NCI-H1436 (cell line): ENCODE data around the gene ARFIP2.
"Not testable (repeated sequence)": the region's sequence is repeated elsewhere in the genome, so short reads cannot be mapped to it uniquely, and the experiment has no call there.

ENCODE experiments used
- DNase-seq: peaks from one replicate; lab custom pipeline; 2025; lab: John Stamatoyannopoulos, UW

The ARFIP2 gene, protein sequence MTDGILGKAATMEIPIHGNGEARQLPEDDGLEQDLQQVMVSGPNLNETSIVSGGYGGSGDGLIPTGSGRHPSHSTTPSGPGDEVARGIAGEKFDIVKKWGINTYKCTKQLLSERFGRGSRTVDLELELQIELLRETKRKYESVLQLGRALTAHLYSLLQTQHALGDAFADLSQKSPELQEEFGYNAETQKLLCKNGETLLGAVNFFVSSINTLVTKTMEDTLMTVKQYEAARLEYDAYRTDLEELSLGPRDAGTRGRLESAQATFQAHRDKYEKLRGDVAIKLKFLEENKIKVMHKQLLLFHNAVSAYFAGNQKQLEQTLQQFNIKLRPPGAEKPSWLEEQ

DNA sequence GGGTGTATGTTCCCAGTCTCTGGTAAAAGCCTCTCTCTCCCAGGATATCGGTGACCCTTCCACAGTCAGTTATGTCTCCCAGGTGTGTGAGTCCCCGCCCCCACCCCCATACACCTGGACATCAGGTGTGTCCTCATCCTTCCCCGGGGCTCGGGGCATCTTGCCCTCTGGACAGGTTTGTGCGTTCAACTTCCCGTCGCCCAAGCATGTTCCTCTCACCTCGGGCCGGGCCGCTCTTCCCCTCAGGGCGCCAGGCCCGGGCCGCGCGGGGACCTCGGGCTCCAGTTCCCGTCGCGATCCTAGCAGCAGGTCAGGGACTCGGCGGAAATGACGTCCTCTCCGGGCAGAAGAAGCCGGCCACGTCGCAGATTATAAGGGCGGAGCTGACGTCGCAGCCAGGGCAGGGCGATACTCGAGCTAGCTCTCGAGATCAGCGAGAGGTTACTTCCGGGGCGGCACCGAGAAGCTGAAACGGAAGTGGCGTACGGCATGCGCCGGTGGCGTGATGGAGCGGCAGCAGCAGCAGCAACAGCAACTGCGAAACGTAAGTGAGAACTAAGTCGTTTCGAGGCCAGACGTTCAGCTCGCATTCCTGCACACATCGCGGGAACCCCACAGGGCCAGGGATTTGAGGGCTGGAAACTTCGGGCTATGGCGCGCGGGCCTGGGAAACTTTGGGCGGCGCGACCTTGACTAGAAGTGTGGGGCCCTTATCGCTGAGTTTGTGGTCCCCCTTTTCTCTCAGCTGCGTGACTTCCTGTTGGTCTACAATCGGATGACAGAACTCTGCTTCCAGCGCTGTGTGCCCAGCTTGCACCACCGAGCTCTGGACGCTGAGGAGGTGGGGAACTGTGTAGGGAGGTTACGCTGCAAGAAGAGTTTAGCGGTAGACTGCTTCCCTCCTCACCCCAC lies at the start of gene ARFIP2, which contains the start of gene TIMM10B:
ARFIP2 (minus strand) TSS at position 320 of the 912 bp plus-strand sequence. CDS start 910 bp downstream, outside the sequence.
TIMM10B (plus strand) TSS at position 490 of the 912 bp plus-strand sequence; CDS start at position 506, 16 bp downstream.
- peak; percentile 97 for DNase-seq

DNA sequence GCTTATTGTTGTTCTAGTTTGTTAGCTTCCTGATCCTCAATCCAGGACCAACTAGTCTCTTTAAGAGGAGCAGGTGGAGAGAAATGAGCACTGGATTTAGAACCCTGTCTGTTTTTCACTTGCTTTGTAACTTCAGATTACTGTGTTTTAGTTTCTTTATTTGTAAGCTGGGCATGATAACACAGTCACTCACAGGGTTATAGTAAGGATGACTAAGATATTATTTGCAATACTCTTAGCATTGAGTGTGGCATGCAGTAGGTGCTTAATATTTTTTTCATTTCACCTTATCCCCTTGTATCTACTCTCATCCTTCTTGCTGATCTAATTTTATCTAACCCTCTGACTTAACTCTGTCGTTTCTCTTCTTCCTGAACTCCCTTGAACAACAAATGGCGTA lies 49.7 kb upstream of the ARFIP2 start:
- no peak for DNase-seq

DNA sequence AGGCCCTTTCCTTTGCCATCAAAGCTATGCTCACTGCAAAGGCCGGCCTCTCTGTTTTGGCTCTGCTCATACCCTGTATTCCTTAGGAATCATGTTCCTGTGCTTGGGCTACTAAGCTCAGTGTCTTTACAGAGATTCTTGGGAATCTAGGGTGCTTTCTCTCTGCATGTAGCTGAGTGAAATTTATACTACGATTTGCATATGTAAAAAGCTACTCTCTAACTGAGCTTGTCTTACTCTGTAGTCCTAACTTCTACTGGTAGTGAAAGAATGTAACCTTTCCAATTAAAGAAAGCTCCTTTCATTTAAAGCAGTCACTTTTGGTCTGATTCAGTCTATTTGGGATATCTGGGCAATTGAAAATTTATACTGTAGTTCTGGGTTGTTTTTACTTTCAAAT lies 48.1 kb upstream of the ARFIP2 start:
- no peak for DNase-seq

DNA sequence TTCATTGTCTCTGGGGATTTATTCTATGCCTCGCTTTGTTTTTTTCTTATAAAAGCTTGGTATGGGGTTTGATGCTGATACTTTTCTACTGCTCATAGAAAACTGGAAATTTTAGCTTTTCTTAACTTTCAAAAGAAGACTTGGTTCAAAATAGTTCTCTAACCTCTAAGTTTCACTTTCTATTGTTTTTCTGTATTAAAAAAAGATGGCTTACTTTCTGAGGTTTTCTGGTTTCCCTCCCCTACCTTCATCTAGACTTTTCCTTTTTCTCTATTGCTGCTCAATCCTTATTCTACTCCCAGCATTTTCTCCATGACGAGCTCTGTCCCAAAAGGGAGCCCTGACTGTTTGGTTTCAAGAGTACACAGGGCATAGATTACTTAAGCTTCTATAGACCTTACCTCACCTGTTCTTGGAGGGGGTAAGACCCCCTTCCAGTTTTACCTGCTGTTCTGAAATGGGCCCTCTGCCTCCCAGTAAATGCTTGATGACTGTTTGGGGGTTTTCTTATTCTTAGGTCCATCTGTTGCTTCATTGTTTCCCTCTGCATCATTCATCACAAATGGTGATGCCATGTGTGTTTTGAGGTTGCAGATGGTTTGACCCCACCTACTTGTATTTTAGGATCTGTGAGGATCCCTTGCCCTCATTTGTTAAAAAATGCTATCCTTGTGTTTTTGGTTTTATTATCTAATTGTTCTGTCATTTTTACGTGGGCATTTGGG lies 45.4 kb upstream of the ARFIP2 start:
- no peak for DNase-seq

DNA sequence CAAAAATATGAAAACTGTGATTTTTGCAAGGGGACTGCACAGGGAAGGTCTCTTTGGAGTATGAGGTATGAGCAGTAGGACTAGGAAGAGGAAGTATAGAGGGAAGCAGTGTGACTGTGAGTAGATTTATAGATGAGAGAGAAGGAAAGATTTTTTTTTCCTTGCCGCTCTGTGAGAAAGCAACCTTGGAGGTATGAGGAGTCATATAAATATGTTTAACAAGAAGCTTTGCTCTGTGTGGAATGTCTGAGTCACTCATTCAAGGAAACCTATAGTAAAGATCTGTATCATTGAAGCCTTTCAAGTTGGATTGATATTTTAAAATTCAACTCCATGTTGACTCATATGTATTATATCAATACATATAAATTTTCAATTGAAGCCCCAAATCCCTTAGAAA lies 42.1 kb upstream of the ARFIP2 start:
- DNase-seq: no peak

DNA sequence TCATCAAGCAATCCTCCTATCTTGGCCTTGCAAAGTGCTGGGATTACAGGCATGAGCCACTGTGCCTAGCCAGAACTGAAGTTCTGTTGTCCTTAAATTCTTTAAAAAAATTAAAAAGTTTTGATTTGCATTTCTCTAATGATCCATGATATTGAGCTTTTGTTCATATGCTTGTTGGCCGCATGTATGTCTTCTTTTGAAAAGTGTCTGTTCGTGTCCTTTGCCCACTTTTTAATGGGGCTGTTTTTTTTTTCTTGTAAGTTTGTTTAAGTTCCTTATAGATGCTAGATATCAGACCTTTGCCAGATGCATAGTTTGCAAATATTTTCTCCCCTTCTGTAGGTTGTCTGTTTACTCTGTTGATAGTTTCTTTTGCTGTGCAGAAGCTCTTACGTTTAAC lies 40.8 kb upstream of the ARFIP2 start:
- not testable (repeated sequence) for DNase-seq

DNA sequence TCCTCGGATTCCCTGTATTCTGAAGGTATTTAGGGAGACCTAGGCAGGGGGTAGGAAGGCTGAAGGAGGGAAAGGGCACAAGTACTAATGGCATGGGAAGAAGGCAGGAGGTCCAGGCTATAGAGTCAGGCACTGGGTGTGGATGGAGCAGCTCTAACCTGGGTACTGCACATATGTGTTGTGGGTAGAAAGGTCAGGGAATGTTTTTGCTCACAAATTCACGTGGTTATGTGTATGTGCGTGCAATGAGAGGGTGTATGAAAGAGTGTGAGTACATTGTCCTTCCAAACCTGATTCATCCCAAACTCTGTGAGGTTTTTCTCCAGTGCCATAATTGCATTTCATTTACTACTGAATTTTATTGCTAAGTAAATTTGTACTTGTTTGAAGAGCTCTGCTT lies 39.1 kb upstream of the ARFIP2 start:
- no peak for DNase-seq

DNA sequence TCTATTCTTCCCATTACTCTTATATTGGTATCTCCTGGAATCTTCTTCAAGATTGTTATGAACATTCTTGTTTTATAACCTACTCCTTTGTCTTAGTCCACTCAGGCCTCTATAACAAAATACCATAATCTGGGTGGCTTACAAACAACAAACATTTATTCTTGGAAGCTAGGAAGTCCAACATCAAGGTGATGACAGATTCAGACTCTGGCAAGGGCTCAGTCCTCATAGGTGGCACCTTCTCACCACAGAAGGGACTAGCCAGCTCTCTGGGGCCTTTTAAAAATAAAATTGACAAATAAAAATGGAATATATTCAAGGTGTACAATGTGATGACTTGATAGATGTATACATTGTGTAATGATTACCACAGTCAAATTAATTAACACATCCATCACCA lies 35.7 kb upstream of the ARFIP2 start:
- DNase-seq: no peak

DNA sequence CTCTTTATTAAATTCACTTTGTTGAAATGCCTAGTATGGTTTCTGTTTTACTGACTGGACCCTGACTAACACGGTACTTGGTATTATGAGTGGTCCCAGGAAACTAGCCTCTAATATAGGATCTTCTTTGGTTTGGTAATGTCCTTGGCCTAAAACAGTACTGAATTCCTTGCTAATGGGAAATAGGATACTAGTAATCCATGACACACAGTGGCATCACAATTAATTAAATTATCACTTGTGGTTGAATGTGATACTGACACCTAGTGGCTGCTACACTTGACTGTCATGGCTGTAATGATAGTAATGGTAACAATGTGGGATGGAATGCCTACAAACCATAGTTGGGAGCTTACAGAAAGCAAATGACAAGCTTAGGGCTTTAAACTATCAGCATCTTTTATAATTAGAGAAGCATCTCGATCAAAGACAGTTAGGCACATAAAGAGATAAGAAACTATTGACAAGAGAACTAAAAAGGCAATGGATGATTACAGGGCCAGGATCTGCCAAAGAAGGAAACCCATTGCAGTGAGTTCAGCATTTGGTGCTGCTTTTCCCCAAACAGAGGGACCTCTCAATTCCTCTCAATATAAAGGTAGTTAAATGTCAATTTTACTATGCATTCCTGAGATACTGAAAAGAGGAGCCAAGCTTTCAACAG lies 24.6 kb upstream of the ARFIP2 start:
- DNase-seq: peak; percentile 14

DNA sequence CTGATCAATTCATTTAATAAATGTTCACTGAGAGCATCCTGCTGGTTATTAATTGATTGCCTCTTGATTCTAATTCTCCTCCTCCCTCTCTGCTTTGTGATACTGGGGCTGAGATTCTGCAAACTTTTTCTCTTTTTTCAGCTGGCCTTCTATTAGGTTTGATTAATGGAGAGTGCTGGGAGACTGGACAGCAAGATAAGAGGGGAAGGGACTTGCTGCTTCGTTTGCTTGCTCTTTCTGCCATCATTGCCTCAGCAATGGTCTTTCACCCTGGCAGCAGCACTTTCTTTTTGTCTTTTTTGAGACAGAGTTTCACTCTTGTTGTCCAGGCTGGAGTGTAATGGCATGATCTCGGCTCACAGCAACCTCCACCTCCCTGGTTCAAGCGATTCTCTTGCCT lies 23.0 kb upstream of the ARFIP2 start:
- no peak for DNase-seq

DNA sequence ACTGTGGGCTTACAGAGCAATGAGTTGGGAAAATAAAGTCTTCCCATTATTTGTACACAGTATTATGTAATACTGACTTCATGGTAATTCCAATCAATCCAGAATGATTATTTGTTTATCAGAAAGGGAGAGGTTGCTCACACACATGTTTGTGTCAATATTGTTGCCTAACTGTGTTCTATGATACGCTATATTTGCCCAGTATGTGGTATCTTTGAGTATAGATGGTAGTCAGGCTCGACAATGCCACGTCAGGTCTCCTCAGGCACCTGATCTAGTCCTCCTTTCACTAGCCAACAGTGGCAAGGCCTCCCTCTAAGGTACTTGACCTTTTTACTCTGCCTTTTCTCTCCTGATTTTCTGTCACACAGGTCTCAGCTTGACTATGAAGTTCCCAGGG lies 21.3 kb upstream of the ARFIP2 start:
- DNase-seq: no peak

DNA sequence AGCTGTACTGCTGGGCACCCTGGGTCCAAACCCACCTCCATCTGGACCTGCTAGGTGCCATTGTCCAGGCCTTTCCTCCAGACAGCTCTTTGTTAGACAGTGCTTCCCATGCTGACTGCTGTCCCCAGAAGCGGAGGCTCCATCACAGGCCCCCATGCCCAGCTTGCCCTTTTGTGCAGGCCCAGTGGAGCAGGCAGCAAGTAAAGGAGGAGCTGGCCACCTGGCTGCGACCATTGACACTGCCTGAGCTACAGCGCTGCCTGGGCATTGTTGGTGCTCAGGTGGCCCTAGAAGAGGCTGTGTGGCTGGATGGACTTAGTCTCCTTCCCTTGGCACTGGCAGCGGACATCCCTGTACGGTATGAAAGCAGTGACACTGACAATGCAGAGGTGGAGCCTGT lies 17.4 kb upstream of the ARFIP2 start:
- no peak for DNase-seq

DNA sequence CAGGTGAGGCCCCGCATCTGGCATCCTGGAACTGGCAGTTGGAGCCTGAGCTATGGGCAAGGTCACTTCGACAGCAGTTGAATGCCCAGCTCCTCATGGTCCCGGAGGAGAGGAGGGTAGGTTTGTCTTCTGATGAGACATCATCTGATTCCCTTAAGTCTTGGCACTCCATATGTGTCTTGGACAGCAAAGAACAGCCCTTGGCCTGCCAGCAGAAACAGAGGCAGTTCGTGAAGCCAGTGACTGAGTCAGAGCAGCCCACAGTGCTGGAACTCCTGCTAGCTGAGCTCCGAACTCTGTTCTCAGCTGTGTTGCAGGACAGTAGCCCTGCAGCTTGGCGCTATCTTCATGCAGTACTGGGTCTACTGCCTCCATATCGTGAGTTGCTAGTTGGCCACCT lies 17.0 kb upstream of the ARFIP2 start:
- no peak for DNase-seq

DNA sequence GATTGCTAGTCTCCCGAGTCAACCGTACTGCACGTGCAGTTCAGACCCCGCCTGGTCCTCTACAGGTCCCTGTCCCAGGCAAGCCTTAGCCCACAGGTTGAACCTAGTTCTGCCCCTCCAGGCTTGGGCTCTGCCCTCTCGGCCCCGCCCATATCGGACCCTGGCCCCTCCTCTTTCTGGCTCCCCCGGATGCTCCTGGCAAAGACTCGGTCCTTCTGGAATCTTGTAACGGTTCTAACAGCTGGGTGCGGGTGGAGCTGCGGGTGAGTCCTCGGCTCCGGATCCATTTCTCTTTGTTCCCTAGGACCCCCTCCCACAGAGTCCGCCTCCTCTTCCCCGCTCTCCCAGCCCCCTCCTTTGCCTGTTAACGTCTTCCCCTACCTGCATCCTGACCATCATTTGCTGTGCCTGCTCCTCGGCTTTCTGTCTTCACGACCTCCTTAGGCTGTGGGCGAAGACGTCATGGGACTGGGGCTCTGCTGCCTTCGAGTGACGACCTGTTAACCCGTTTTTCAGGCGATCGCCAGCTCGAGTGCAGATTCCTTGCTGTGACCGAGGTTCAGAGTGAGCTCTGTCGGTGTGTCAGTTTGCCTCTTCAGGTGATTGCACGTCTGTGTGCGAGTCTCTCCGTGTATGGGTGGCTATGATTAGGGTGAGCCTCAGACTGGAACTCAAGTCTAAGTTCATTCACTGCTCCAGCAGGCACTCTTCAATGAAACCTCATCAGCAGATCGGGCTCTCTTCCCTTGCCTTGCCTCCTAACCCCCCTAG lies 16.1 kb upstream of the ARFIP2 start, which contains the start of gene DNHD1:
DNHD1 (plus strand) TSS at position 212 of the 771 bp plus-strand sequence. CDS start 936 bp downstream, outside the sequence.
- no peak for DNase-seq

DNA sequence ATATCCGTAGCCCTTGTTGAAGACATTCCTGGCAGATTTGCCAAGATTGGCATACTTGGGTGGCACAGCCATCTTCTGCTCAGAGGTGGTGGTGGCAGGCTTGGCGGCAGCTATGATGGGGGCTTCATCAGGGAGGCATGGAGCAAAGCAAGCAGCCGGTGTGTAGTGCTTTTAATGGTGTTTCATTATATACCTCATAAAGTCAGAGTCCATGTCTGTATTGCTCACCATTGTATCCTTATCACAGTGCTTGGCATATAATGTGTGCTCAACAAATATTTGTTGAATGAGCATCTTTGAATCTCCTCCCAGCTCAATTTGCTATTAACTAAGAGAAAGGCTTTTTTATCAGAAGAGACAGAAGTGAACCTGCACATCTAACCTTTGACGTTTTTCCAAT lies 8.2 kb upstream of the ARFIP2 start:
- DNase-seq: no peak

DNA sequence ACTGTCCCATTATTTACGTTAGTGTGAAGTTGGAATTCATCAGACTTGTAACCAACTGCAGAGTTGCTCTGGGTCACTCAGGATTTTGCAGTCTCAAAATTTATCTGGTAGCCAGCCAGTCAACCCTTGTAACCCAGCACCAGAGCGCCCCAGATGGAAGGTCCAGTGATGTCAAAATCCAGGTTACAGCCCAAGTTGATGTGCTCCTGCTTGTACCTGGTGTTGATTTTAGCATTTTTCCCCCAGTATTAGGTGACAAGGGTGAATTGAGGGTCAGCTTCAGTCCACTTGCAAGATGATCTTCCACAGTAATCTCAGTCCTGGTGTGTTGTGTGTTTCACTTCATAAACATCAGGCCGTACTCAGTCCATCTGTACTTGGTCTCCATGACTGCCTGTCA lies 7.7 kb upstream of the ARFIP2 start:
- DNase-seq: no peak

DNA sequence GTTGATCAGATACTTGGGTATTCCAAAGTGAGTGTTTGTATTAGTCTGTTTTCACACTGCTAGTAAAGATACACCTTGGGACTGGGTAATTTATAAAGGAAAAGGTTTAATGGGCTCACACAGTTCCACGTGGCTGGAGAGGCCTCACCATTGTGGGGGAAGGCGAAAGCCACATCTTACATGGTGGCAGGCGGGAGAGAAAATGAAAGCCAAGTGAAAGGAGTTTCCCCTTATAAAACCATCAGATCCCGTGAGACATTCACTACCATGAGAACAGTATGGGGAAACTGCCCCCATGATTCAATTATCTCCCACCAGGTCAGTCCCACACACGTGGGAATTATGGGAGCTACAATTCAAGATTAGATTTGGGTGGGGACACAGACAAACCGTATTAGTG lies 7.2 kb upstream of the ARFIP2 start:
- no peak for DNase-seq

DNA sequence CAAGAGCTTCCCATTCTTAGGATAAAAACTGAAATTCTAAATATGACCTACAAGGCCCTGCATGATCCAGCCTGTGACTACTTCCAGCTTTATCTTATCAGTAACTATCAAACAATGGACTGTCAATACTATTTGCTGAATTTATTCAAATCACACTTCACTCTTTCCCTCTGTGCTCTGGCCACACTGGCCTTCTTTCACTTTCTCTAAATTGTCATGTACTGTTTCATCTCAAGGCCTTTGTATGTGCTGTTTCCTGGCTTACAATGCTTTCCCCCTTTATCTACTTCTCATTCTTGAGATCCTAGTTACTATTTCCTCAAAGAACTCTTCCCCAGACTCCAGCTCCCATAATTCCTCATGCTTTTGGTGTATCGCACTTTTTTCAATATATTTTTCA lies 5.8 kb upstream of the ARFIP2 start:
- DNase-seq: no peak

DNA sequence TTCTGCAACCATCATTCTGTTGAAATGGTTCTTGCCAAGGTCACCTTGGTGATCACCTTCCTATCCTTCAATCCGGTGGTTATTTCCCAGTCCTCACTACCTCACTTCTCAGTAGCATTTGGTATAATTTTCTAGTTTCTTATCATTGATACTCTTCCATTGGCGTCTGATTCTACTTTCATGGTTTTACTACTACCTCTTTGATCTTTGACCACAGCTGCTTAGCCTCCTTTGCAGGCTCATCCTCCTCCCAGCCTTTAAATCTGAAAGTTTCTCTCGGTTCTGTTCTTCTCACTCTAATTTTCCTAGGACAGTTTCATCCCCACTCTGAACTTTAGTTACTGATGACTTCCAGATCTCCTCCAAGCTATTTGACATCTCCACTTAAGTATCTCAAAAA lies 5.1 kb upstream of the ARFIP2 start:
- DNase-seq: no peak

DNA sequence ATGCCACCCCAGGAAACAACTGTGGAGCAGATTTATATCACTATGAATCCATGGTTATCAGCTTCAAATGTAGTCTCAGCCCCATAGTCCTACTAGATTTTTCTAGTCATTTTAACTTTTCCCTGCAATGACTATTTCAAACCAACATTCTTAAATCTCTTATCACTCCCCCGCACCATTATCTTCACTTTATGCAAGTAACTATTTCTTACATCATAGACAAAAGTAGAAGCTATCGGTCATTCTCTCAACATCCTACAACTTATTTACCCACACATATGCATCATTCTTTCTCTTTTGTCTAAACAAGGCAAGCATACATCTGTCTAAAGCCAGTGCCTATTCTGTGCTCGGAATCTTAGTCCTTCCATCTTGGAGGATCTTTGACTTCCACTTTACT lies 4.5 kb upstream of the ARFIP2 start:
- DNase-seq: no peak

DNA sequence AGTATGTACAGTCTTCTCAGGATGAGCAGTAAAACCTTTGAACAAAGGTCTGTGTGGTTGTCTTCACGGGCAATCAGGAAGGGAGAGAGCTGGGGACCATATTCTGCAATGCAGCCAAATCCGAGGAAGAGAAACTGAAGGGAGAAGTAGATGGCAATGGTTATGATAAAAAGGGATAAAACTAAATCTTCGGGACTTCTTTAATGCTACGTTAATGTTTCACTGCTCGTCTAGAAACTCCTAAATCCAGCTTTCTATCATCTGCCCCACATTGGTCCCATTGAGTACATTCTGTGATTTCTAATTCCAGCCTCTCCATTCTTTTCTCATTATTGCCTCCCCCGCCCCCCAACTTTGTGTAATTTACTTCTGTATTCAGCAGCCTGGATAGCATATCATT lies 1.9 kb upstream of the ARFIP2 start:
- no peak for DNase-seq
